Measurements from ENCODE around the gene UMAD1. TPM values are rescaled to one million over a fixed set of nuclear protein-coding genes. Genes with fewer than 3 reads are reported as not detected.

UMAD1 gene
- total and polyA plus RNA-seq, 2 donors (not counting 3 experiments of a cell fraction or from before 2014, with no cell fraction given): 5.6 to 6.6 TPM

DNA sequence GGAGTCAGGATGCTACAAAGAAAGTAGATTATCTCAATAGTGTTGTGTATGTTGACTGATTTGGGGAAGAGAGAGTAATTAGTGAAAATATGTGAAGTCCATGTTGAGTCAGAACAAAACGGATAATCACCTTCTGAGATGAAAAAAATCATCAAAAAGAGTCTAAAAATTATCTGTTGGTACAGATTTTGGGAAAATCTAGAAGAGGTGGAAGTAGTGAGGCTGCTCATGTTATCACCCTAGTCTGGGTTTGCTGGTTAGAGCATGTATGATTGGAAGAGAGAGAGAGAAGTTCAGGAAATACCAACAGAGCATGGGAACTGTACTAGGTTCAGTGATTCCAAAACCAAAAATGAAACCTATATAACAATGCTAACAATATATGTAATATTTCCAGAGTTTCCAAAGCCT, 65.6 kb downstream of the UMAD1 start:
- Histone ChIP-seq H3K4me3 (replicated peaks in 1 of 3; ENCODE audit: insufficient read depth in 1 of 3, low read depth in 1 of 3, low read length in 3 of 3) (no peak overlapping the region), H3K9ac (replicated peaks; ENCODE audit: extremely low read depth, insufficient read depth, low read length) (no peak overlapping the region), H3K4me1 (ENCODE audit: control insufficient read depth, extremely low read depth, insufficient read depth, low read length) (no peaks in the 10 kb centered on the region), H3K79me2 (ENCODE audit: control insufficient read depth, insufficient read depth, low read length) (no peaks in the 10 kb centered on the region), H3K27me3 (ENCODE audit: control insufficient read depth in 2 of 2, insufficient read depth in 2 of 2, low read length in 2 of 2) (no peaks in the 10 kb centered on the region), H3K27ac (ENCODE audit: insufficient read depth, low read depth, low read length) (no peak overlapping the region), H2AFZ (ENCODE audit: low read depth, low read length) (no peak overlapping the region), H4K20me1 (replicated peaks; ENCODE audit: control insufficient read depth, extremely low read depth, insufficient read depth, low read length) (no peaks in the 10 kb centered on the region), H3K9me1 (replicated peaks; ENCODE audit: control insufficient read depth, extremely low read depth, insufficient read depth, low read length) (no peaks in the 10 kb centered on the region), H3K9me3 (replicated peaks; ENCODE audit: control insufficient read depth, insufficient read depth, low read length) (no peaks in the 10 kb centered on the region), H3K4me2 (ENCODE audit: insufficient read depth, low read length) (no peak overlapping the region), H3K36me3 (ENCODE audit: control insufficient read depth in 2 of 2, extremely low read depth in 1 of 2, insufficient read depth in 2 of 2, low read length in 2 of 2) (no peaks in the 10 kb centered on the region)
- intact Hi-C loops (cut with micrococcal nuclease): no loop called here
- POLR2A ChIA-PET: no interaction called here
- CTCF ChIA-PET: no interaction called here
- no peak for TF ChIP-seq JUN (IDR thresholded peaks at IDR 0.05; ENCODE audit: borderline replicate concordance, insufficient read depth, insufficient read length, low read depth)
- TF ChIP-seq FOS (IDR thresholded peaks at IDR 0.05; ENCODE audit: borderline replicate concordance, insufficient read depth, low read length): no peak
- TF ChIP-seq, protein P1, sequence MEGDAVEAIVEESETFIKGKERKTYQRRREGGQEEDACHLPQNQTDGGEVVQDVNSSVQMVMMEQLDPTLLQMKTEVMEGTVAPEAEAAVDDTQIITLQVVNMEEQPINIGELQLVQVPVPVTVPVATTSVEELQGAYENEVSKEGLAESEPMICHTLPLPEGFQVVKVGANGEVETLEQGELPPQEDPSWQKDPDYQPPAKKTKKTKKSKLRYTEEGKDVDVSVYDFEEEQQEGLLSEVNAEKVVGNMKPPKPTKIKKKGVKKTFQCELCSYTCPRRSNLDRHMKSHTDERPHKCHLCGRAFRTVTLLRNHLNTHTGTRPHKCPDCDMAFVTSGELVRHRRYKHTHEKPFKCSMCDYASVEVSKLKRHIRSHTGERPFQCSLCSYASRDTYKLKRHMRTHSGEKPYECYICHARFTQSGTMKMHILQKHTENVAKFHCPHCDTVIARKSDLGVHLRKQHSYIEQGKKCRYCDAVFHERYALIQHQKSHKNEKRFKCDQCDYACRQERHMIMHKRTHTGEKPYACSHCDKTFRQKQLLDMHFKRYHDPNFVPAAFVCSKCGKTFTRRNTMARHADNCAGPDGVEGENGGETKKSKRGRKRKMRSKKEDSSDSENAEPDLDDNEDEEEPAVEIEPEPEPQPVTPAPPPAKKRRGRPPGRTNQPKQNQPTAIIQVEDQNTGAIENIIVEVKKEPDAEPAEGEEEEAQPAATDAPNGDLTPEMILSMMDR (IDR thresholded peaks at IDR 0.05; ENCODE audit: extremely low read depth in 1 of 2, insufficient read depth in 1 of 2, low read depth in 1 of 2, low read length in 2 of 2): no peak
- TF ChIP-seq MYC (IDR thresholded peaks at IDR 0.05; ENCODE audit: low read depth, low read length): no peak
- no peak for TF ChIP-seq GATA2 (IDR thresholded peaks at IDR 0.05; ENCODE audit: insufficient read depth, insufficient read length, low read depth, low read length)
- no peak for TF ChIP-seq POLR2AphosphoS5 (IDR thresholded peaks at IDR 0.05; ENCODE audit: insufficient read depth, low read depth, low read length)
- TF ChIP-seq, protein P2, sequence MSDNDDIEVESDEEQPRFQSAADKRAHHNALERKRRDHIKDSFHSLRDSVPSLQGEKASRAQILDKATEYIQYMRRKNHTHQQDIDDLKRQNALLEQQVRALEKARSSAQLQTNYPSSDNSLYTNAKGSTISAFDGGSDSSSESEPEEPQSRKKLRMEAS (IDR thresholded peaks at IDR 0.05; ENCODE audit: insufficient read depth, insufficient read length): no peak
- TF ChIP-seq POLR2A (IDR thresholded peaks at IDR 0.05; ENCODE audit: low read depth, low read length): no peak
- TF ChIP-seq EZH2 (IDR thresholded peaks at IDR 0.05; ENCODE audit: borderline replicate concordance, low read depth, low read length, severe bottlenecking): no peak
- DNase-seq (ENCODE audit: low read depth, low spot score) (no peak), FAIRE-seq (no peak)
- no TSS peak for BruUV-seq (replicated peaks)
- dilution Hi-C loops (cut with MboI; ENCODE audit: extremely low pct_ligation_motif_present, low sequenced_read_pairs): no loop called here
